CD4-positive, alpha-beta T cell treated with Interferon alpha-2 for 1 hour (primary cell): ENCODE measurements around the gene RPS15.
A peak's percentile ranks its signal among the peaks of the same experiment; 100 is the strongest.

Experiments
- DNase-seq, 2 donors: peaks; one replicate each; pipeline ENCODE4 v3.0.0-alpha.2; 2020 to 2022

Gene RPS15

GRCh38 chr19:1455002-1455335 is 16.8 kb downstream of the RPS15 start:
- no peak for DNase-seq

- DNase-seq = peak; percentile 64 to 68
Observed at GRCh38 chr19:1455336-1456120, 17.3 kb downstream of the RPS15 start.

GRCh38 chr19:1456121-1456900 is 18.1 kb downstream of the RPS15 start:
- no peak for DNase-seq

- no peak for DNase-seq
Observed at GRCh38 chr19:1457031-1457739, 19.0 kb downstream of the RPS15 start.

- no peak for DNase-seq
Observed at GRCh38 chr19:1457892-1458291, 19.7 kb downstream of the RPS15 start.

- no peak for DNase-seq
Observed at GRCh38 chr19:1459479-1459878, 21.3 kb downstream of the RPS15 start.

GRCh38 chr19:1460033-1460995 is 22.1 kb downstream of the RPS15 start:
- DNase-seq = no peak

GRCh38 chr19:1461862-1462261 is 23.7 kb downstream of the RPS15 start:
- no peak for DNase-seq

- peak in 1 of 2 donors; percentile 52 for DNase-seq
Observed at GRCh38 chr19:1465191-1466016, 27.2 kb downstream of the RPS15 start.

- no peak for DNase-seq
Observed at GRCh38 chr19:1466018-1466460, 27.8 kb downstream of the RPS15 start.

GRCh38 chr19:1466461-1467214 is 28.4 kb downstream of the RPS15 start:
- no peak for DNase-seq

- no peak for DNase-seq
Observed at GRCh38 chr19:1467215-1467489, 29.0 kb downstream of the RPS15 start.

- DNase-seq = no peak
Observed at GRCh38 chr19:1467490-1468273, 29.5 kb downstream of the RPS15 start.

GRCh38 chr19:1468274-1468820 is 30.2 kb downstream of the RPS15 start:
- no peak for DNase-seq

GRCh38 chr19:1468821-1469254 is 30.6 kb downstream of the RPS15 start:
- DNase-seq = no peak

GRCh38 chr19:1469255-1470054 is 31.3 kb downstream of the RPS15 start:
- DNase-seq = no peak

- DNase-seq = no peak
Observed at GRCh38 chr19:1470055-1470304, 31.8 kb downstream of the RPS15 start.

GRCh38 chr19:1470305-1471009 is 32.3 kb downstream of the RPS15 start:
- DNase-seq = peak; percentile 61 to 81
